GM15510 (cell line): ENCODE measurements around the gene UBE2Q2.

Source experiments
- POLR2A ChIP-seq: IDR thresholded peaks from 3 replicates; pipeline ENCODE4 v1.6.1; 2011; ENCODE audit warnings: borderline replicate concordance; ENCODE audit not compliant: insufficient read length; ENCODE audit errors: extremely low read depth

UBE2Q2 gene

DNA sequence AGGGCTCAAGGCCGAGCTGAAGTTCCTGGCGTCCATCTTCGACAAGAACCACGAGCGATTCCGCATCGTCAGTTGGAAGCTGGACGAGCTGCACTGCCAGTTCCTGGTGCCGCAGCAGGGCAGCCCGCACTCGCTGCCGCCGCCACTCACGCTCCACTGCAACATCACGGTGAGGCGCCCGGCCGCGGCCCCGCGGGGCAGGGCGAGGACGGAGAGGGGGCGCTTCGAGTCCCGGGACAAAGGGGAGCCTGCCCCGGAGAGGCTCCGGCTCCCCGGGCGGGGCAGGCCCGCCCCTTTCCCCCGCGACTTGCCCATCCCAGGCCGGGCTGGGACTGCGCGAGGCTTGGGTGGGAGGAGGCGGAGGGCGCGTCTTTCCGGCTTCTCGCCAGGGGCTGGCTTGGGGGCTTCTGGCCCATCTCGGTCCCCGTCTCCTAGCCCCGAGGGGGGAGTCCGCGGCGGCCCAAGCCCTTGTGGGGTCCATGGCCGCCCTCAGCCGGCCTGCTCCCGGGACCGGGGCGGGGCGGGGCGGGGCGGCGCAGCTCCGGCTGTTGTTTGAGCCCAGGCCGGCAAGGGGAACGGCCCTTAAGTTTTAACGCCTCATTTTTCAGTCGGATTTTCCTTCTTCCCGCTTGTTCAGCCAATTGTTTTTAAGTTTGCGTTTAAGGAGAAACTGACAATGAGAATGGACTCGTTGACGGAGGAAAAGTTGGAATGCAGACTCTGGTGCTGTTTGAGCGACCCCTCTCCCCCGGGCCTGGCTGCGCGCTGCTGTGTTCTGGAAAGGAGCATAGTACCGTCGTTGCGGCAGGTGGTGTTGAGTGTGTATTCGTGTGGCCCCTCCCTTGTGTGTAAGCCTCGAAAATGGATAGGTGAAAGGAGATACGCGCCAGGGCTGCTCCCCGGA, 683 bp downstream of the UBE2Q2 start:
- peak; percentile 19 for TF ChIP-seq POLR2A

DNA sequence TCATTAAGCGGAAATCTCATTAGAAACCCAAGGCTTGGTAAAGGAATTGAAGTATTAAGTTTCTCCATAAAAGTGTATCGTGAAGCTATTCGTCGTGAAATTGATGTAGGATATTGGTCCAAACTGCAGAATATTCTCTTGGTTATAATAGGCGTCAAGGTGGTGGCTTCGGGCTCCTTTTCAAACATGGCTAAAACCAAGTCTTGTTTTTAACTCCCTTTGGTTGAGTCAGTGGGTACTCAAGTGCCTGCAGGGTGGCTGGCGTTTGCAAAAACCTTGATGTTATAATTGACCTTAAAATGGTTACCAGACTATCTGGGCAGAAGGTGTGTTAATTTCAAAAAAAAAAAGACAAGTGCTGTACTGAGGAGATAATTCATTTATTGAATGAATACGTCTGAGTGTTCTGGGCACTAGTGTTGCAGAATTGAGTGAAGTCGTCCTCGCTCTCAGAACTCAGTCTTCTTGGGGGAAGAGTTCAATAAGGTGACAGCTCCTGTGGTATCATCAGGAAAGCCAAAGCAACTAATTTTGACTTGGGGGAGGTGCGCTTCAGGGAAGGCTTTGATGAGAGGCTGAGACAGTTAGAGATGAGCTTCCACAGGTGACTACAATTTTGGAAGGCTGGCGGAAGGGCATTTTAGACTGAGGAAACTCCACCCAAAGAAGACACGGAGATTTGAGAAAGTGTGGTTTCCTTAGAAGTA, 1.5 kb downstream of the UBE2Q2 start:
- TF ChIP-seq POLR2A, result no peak

DNA sequence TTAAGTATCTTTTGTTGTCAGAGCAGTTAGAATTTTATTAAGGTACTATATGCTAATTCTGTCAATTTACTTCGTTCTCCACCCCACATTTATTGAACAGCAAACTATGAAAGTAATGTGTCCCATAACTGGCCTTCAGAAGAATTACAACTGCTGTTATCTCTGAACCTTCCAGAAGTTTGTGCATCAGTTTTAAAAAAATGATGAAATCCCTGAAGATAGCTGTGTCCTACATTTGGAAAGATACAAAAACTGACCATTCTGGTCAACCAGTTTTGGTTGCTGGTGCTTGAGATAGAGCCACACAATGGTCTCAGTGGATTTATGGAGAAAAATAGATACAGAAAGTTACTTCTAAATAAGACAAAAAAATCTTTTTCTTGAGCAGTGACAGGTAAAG, 5.9 kb downstream of the UBE2Q2 start:
- TF ChIP-seq POLR2A, result no peak

DNA sequence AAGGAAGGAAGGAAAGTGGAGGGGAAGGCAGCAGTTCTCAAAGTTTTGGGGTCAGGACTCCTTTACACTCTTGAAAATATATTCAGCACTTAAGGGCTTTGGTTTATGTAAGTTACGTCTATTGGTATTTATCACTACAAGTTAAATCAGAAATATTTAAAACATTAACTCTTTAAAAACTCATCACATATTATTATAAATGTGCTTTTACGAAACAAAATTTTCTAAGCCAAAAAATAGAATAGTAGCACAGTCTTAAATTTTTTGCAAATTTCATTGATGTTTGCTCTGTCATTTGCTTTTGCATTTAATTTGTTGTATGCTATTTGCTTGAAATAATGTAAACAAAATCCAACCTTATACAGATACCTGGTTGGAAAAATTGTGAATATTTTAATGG, 7.5 kb downstream of the UBE2Q2 start:
- TF ChIP-seq POLR2A, result no peak

DNA sequence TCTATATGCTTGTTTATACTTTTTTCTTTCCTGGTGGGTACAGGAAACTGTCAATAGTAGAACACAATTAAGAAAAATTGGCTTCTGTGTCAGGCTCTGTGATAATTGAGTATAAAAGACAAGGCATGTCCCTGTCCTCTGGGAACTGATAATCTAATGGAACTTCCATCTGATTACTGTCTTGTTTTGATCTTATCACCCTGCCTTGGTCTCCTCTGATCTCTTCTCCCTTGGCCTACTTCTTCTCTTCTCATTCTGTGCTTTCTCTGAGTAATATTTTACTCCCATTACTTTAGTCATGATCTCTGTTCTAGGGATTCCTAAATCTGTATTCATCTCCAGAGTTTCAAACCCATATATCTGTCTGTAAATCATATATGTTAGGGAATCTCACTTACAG, 14.6 kb downstream of the UBE2Q2 start:
- no peak for TF ChIP-seq POLR2A

DNA sequence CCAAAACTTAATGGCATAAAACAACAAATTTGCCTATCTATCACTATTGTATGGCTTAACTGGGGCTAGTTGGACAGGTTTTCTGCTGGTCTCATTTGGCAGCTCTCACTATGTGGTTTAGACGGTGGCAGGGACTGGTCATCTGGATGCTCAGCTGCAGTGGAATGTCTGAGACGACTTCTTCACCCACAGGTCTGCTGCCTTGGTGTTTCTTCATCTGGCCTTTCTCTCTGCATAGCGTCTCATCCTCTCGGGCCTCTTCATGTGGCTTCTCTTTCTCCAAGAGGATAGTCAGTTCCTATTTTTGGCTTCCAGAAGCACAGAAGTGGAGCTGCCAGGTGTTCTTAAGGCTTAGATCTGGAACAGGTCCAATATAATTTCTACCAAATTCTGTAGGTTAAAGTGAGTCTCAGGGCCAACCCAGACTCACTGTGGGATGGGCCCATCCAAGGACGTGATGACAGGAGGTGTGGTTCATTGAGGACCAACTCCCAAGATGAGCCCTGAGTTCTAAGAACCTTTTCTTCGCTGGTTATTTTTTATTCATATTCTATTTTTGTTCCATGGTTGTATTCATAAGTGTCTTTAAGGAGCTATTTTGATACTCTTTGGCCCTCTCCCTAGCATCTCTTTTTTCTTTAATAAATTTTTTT, 18.6 kb downstream of the UBE2Q2 start:
- TF ChIP-seq POLR2A, result no peak

DNA sequence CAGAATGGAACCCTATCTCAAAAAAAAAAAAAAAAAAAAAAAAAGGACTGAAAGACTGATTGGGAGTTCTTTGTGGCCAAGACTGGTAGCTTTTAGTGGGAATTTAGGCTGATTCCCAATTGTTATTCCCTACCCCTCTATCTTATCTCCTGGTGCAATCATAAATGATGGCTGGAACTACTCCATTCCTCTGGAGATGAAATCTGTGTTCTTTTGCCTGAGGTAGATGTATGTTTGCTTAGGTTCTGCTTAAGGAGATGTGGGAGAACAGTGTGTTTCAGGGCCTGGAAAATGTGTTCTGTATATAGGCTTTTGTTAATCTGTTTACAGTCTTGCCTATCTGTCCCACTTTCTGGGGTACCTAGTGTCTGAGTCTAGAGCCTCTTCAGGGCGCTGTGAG, 19.5 kb downstream of the UBE2Q2 start:
- no peak for TF ChIP-seq POLR2A

DNA sequence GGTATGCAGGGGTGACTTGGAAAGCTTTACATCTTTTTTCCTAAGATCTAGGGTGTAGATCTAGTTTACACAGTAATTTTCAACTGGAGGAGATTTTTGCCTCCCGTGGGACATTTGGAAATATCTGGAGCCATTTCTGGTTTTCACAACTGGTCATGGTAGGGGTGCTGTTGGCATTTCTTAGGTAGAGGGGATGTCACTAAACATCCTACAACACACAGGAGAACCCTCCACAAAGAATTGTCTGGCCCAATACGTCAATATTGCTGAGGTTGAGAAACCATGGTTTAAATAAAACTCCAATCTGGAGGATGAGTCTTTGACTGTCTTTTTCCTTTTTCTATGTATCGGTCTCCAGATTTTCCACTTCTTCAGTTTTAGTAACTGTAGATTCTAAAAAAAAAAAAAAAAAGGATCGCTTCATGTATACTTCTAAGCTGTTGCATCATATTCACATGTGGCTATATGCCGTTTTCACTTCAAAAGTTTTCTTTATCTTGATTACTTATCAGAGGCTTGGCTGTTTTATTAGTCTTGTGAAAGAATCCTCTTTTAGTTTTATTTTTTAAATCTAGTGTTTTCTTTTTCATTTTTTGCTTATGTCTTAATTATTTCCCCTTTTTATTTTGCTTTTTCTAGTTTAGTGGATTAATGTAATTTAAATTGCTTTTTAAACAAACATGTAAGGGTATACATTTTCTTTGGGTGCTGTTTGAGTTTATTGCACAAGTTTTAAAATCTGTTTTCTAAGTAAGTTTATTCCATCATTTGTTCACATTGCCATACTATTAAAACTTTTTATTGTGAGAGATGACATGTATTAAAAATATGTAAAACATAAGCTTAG, 21.2 kb downstream of the UBE2Q2 start:
- no peak for TF ChIP-seq POLR2A

DNA sequence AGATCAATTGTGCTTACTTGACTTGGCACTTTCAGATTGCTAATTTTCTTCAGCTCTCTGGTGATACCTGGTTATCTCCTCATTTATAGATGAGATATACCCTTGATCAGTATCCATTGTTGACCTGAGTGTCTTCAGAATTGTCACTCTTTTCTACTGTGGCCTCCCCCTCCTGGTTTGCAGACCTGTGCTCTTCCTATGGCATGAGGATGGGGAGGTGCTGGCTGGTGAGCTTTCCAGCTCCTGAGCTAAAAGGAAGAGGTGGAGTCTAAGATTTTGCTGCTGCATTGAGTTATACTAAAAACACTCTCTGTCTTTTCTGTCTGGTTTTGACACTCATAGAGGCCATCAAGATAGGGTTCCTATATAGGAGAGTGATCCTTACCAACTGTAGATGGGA, 23.7 kb downstream of the UBE2Q2 start:
- no peak for TF ChIP-seq POLR2A

DNA sequence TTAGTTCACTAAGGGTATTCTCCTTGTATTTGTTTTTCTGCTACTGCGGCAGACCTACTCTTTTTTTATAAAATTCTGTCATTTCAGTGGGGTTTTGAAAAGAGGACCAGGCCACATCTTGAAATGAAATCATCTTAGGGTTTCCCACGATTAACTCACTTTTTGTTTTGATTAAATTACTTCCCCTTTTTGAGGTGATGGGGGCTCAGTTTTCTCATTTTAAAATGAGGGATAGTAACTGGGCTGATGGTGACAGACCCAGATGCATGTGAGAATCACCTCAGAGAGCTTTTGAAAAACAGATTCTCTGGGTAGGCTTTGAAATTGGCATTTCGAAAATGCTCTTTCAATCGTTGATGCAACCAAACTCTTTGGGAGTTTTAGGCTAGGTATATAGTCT, 24.2 kb downstream of the UBE2Q2 start:
- no peak for TF ChIP-seq POLR2A

DNA sequence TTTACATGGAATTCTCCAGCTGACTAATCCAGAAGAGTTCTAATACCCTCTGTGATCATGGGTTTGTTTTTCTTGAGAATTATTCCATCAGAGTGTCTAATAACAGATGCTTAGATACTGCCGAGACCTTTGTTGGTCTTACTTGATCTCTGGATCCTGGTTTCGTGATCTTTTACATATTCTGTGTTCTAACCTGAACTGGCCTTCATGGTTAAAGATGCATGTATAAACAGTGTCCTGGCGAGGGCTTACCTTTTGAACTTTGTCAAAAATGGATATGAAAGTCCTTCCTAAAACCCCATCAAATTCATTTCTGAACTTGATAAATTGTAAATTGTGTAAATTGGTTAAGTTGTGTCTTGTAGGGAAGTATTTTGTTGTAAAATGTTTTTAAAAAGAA, 24.8 kb downstream of the UBE2Q2 start:
- TF ChIP-seq POLR2A, result no peak

DNA sequence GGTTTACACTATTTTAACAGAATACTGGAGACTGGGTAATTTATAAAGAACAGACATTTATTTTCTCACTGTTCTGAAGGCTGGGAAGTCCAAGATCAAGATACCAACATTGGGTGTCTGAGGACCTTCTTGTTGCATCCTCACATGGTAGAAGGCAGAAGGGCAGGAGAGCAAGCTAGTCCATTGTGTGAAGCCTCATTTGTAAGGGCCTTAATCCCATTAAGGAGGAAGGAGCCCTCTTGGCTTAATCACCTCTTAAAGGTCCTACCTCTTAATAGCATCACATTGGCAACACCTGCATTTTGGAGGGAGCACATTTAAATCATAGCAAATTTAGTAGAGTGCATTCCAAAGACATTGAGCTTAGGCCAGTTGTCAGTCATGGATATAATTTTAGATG, 26.2 kb downstream of the UBE2Q2 start:
- no peak for TF ChIP-seq POLR2A

DNA sequence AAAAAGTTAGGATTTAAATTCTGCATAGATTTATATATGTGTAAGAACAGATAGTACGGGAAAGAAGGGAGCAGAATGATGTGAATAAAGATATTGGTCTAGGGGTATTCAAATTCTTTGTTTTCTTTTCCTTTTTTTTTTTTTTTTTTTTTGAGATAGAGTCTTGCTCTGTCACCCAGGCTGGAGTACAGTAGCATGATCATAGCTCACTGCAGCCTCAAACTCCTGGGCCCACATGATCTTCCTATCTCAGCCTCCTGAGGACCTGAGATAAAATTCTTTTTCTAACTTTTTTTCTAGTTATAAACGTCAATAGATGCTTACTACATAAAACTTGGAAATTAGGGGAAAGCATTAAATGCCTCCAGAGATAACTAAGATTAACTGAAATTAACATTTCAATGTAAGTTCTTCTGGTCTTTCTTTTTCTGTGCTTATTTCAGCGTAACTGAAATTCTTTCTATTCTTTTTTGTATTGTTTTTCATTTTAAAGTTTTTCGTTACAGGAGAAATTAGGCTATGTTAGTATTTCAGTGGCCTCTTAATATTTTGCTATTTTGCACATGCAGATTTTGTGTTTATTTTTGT, 29.2 kb downstream of the UBE2Q2 start:
- TF ChIP-seq POLR2A, result no peak

DNA sequence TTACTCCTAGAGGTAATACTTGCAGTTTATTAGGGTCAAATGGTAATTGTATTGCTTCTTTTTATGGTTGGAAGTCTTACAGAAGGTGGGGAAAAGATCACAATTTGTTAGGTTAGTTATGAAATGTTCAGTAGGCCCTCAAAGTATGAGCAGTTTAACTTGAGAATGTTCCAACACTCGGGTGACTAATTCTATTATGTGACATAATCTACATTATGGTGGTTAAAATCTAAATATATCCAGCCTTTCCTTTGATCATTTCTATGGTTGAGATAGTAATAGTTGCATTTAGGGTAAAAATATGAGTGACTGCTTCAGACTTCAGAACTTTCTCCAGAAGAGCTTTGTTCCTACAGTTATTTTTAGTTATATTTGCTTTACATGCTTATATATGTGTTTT, 40.8 kb downstream of the UBE2Q2 start:
- no peak for TF ChIP-seq POLR2A
